Ishikawa (cell line): Measurements from ENCODE around the gene RAB8A.

Experiments
- CEBPB ChIP-seq: IDR thresholded peaks from 2 replicates; pipeline ENCODE4 v1.6.1; 2012
- CREB1 ChIP-seq: IDR thresholded peaks from 2 replicates; pipeline ENCODE4 v1.6.1; 2012; ENCODE audit warnings: low read depth
- EGR1 ChIP-seq: IDR thresholded peaks from 2 replicates; pipeline ENCODE4 v1.6.1; 2012
- EP300 ChIP-seq: IDR thresholded peaks from 2 replicates; pipeline ENCODE4 v1.6.1; 2012; ENCODE audit warnings: borderline replicate concordance
- FOXM1 ChIP-seq: IDR thresholded peaks from 2 replicates; pipeline ENCODE4 v1.6.1; 2012; ENCODE audit warnings: low read depth, borderline replicate concordance
- NFIC ChIP-seq: IDR thresholded peaks from 2 replicates; pipeline ENCODE4 v1.6.1; 2012
- RAD21 ChIP-seq: IDR thresholded peaks from 2 replicates; pipeline ENCODE4 v1.6.1; 2012; ENCODE audit warnings: low read depth
- TAF1 ChIP-seq: IDR thresholded peaks from 2 replicates; pipeline ENCODE4 v1.6.1; 2012; ENCODE audit warnings: low read depth, mild to moderate bottlenecking
- TCF12 ChIP-seq: IDR thresholded peaks from 2 replicates; pipeline ENCODE4 v1.6.1; 2012; ENCODE audit warnings: low read depth
- TEAD4 ChIP-seq: IDR thresholded peaks from 2 replicates; pipeline ENCODE4 v1.6.1; 2012
- YY1 ChIP-seq: IDR thresholded peaks from 2 replicates; pipeline ENCODE4 v1.6.1; 2012; ENCODE audit warnings: low read depth
- ZBTB7A ChIP-seq: IDR thresholded peaks from 2 replicates; pipeline ENCODE4 v1.6.1; 2012; ENCODE audit warnings: low read depth
- TF ChIP-seq, protein P1 (sequence below): IDR thresholded peaks from 2 replicates; pipeline ENCODE4 v1.6.1; 2012
- TF ChIP-seq, protein P2 (sequence below): IDR thresholded peaks from 2 replicates; pipeline ENCODE4 v1.6.1; 2012; ENCODE audit warnings: low read depth, mild to moderate bottlenecking
- TF ChIP-seq, protein P3 (sequence below): IDR thresholded peaks from 2 replicates; pipeline ENCODE4 v1.6.1; 2012

RAB8A gene

GRCh38 chr19:16078759-16079707 lies 32.7 kb upstream of the RAB8A start:
- TF ChIP-seq TCF12, result peak; percentile 82
- TF ChIP-seq YY1, result no peak
- TF ChIP-seq RAD21, result no peak
- peak; percentile 33; the same call in 1 of the 2 replicates for TF ChIP-seq NFIC
- TF ChIP-seq EP300, result peak; percentile 75; the same call in 1 of the 2 replicates
- no peak for TF ChIP-seq EGR1
- TF ChIP-seq, protein P1, sequence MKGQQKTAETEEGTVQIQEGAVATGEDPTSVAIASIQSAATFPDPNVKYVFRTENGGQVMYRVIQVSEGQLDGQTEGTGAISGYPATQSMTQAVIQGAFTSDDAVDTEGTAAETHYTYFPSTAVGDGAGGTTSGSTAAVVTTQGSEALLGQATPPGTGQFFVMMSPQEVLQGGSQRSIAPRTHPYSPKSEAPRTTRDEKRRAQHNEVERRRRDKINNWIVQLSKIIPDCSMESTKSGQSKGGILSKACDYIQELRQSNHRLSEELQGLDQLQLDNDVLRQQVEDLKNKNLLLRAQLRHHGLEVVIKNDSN, result no peak
- TF ChIP-seq CREB1, result no peak
- TF ChIP-seq, protein P2, sequence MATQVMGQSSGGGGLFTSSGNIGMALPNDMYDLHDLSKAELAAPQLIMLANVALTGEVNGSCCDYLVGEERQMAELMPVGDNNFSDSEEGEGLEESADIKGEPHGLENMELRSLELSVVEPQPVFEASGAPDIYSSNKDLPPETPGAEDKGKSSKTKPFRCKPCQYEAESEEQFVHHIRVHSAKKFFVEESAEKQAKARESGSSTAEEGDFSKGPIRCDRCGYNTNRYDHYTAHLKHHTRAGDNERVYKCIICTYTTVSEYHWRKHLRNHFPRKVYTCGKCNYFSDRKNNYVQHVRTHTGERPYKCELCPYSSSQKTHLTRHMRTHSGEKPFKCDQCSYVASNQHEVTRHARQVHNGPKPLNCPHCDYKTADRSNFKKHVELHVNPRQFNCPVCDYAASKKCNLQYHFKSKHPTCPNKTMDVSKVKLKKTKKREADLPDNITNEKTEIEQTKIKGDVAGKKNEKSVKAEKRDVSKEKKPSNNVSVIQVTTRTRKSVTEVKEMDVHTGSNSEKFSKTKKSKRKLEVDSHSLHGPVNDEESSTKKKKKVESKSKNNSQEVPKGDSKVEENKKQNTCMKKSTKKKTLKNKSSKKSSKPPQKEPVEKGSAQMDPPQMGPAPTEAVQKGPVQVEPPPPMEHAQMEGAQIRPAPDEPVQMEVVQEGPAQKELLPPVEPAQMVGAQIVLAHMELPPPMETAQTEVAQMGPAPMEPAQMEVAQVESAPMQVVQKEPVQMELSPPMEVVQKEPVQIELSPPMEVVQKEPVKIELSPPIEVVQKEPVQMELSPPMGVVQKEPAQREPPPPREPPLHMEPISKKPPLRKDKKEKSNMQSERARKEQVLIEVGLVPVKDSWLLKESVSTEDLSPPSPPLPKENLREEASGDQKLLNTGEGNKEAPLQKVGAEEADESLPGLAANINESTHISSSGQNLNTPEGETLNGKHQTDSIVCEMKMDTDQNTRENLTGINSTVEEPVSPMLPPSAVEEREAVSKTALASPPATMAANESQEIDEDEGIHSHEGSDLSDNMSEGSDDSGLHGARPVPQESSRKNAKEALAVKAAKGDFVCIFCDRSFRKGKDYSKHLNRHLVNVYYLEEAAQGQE, result no peak
- TF ChIP-seq TAF1, result peak; percentile 51; the same call in 1 of the 2 replicates
- TF ChIP-seq ZBTB7A, result no peak
- TF ChIP-seq CEBPB, result 0 out of 2 replicates have a peak, but pooled peaks have one; percentile 12
- no peak; the same call in 1 of the 2 replicates for TF ChIP-seq TEAD4
- TF ChIP-seq, protein P3, sequence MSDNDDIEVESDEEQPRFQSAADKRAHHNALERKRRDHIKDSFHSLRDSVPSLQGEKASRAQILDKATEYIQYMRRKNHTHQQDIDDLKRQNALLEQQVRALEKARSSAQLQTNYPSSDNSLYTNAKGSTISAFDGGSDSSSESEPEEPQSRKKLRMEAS, result peak; percentile 70
- peak; percentile 84; the same call in 1 of the 2 replicates for TF ChIP-seq FOXM1

DNA sequence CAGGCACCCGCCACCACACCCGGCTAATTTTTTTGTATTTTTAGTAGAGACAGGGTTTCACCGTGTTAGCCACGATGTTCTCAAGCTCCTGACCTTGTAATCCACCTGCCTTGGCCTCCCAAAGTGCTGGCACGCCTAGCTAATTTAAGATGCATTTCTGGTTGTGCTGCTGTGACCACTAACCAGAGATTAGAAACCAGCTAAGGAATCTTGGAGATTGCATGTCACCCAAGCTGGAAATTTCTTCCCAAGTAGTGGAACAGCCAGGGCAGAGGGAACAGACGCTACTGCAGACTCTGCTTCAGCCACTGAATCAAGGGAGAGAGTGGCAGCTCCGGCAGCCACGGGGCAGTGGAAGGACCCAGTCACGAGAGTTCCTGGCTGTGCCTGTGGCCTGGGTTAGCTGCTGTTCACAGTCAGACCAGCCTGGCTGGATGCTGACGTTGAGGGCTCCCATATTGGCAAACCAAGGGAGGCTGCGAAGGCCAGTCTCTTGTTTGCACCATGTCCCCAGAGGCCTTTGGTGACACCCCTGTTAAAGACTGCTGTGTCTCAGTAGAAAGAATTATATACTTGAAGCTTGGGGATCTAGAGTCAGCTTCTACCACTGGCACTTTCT lies 27.5 kb upstream of the RAB8A start:
- no peak for TF ChIP-seq CEBPB
- no peak for TF ChIP-seq TEAD4
- no peak for TF ChIP-seq ZBTB7A
- TF ChIP-seq, protein P3, result no peak
- no peak for TF ChIP-seq RAD21
- no peak for TF ChIP-seq YY1
- no peak for TF ChIP-seq FOXM1
- TF ChIP-seq, protein P1, result no peak
- no peak for TF ChIP-seq TAF1
- TF ChIP-seq NFIC, result no peak
- no peak for TF ChIP-seq EP300
- TF ChIP-seq CREB1, result no peak
- TF ChIP-seq EGR1, result no peak
- TF ChIP-seq, protein P2, result no peak
- no peak for TF ChIP-seq TCF12

DNA sequence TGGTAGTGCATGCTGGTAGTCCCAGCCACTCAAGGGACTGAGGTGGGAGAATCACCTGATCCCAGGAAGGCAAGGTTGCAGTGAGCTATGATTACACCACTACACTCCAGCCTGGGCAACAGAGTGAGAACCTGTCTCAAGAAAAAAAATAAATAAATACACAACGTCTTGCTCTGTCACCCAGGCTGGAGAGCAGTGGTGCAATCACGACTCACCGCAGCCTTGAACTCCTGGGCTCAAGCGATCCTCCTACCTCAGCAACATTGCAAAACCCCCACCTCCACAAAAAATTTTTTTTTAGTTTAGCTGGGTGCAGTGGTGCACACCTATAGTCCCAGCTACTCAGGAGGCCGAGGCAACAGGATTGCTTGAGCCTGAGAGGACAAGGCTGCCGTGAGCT lies 26.6 kb upstream of the RAB8A start:
- TF ChIP-seq ZBTB7A (no peak), CEBPB (no peak), EGR1 (no peak), NFIC (no peak), TAF1 (no peak), EP300 (no peak)
- TF ChIP-seq, protein P2, result no peak
- TF ChIP-seq, protein P1, result no peak
